Colon (tissue), 2 donors: Measurements from ENCODE around the gene SSC5D.

Experiments
- FAIRE-seq: peaks from 2 replicates; lab custom pipeline; 2012; peaks lifted over from hg19 to GRCh38; lab: Jason Lieb, UNC
- donor health status: control.
- donor health status: control.

Gene SSC5D

DNA sequence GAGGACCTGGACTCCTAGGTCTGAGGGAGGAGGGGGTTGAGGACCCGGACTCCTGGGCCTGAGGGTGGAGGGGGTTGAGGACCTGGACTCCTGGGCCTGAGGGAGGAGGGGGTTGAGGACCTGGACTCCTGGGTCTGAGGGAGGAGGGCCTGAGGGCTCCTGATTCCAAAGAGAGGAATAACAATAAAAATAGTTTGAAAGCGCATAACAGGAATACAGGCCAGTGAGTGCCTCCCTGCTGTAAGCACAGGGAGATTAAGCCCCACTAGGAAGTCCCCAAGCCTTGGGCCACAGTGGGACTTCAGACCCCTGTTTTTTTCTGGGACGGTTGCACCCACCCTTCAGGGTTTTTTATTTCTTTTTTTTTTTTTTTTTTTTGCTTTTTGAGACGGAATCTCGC, 49.9 kb downstream of the SSC5D start:
- FAIRE-seq = no peak

DNA sequence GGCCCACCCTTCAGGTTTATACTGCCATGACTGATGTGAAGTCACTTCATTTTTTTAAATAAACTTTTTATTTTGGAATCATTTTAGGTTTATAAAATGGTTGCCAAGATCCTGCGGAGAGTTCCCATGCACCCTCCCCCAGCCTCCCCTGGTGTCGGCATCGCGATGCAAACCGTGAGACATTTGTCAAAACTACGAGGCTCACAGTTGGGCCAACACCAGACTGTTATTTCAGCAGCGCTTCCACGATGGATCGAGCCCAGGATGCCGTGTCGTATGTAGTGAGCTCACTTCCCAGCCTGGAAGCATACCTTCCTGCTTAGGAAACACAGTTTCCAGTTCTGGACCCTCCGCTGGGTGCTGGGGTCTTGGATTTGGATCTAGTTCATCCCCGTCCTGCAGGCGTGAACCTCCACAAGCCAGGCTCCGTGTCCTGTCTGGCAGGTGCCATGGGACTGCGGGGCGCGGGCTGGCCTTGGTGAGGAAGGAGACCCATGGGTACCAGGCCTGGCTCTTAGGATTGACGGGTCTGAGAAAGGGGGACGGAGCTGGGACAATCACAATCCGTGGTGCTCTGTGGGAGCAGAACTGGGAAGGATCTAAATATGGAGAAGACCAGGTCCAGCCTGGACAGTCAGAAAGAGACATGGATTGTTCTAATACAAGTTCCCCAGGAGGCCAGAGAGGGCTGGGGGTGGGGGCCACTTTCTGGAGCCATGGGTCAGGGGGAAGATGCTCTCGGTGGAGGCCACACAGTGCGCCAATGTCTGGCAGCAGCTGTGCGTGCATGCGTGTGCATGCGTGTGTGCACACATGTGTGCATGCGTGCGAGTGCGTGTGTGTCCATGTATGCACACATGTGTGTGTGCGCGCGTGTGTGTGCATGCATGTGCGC, 51.1 kb downstream of the SSC5D start:
- FAIRE-seq = no peak

DNA sequence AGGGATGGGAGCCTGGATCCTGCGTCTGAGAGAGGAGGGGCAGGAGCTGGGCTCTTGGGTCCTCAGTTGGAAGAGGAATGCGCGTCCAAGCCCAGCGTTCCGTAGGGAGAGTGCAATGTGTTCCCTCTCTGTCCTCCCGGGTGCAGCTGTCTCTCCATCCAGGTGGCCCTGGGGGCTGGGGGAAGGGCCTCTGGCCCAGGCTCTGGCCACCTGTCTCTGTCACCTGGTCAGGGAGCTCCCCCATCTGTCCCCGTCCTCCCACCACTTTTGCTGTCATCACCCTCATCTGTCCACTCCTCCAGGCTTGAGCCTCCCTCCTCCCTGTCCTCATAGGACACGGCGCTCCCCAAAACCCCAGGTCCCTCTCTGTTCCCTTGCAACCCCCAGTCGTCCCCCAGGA, 52.4 kb downstream of the SSC5D start:
- FAIRE-seq = no peak

DNA sequence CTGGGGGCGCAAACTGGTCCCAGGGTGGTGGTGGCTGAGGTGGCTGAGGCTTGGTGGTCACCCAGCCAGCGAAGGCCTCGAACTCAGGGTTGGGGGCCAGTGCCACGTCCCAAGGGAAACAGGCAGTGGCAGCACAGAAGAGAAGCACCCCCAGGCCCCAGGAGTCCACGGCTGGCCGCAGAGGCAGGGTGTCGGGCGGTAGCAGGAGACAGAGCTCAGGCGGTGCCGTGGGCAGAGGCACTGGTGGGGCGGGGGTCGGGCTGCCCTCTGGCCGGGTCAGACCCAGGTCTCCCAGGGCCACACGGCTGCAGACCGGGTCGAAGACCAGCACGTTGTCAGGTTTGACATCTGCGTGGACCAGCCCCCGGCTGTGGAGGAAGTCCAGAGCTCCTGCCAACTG, 52.9 kb downstream of the SSC5D start:
- FAIRE-seq = no peak

DNA sequence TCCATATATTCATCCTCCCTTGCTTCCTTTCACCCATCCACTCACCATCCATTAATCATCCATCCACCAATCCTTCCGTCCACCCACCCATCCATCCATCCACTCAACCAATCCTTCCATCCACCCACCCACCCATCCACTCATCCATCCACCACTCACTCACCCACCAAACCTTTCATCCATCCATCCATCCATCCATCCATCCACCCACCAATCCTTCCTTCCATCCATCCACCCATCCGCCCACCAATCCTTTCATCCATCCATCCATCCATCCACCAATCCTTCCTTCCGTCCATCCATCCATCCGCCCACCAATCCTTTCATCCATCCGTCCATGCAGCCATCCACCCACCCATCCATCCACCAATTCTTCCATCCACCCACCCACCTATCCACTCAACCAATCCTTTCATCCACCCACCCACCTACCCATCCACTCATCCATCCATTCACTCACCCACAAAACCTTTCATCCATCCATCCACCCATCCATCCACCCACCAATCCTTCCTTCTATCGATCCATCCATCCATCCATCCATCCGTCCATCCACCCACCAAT, 54.1 kb downstream of the SSC5D start:
- no peak for FAIRE-seq

DNA sequence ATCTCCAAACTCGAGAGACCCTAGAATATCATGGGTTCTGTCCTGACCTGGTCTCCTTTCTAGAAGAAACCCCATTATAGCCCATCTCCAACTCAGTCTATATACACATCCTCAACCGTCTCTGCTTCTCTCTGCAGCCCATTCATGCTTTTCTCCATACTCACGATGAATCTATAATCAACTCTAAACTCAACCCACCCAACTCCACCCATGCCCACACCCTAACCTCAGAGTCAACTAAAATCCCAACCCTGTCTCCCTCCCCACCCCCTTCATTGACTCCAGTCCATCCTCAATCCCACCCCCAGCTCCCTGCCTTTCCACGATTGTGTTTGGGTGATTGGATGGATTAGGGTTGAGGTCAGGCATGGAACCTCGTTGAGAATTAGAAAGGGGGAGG, 55.3 kb downstream of the SSC5D start:
- no peak for FAIRE-seq

DNA sequence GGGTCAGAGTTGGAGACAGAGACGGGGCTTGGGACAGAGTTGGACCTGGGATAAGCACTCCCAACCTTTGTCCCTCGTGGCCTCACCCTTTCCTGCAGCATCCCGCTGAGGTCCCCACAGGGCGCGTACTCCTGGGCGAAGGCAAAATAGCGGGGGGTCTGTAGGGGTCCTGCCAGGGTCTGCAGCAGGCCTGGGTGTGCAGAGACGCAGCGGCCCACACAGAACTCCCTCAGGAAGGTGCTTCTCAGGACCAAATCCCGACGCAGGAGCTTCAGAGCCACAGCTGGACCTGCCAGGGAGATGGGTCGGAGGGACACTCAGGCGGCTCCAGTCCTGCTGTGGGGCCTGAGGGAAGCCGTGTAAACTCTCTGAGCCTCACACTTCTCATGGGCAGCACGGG, 55.8 kb downstream of the SSC5D start:
- FAIRE-seq = no peak

DNA sequence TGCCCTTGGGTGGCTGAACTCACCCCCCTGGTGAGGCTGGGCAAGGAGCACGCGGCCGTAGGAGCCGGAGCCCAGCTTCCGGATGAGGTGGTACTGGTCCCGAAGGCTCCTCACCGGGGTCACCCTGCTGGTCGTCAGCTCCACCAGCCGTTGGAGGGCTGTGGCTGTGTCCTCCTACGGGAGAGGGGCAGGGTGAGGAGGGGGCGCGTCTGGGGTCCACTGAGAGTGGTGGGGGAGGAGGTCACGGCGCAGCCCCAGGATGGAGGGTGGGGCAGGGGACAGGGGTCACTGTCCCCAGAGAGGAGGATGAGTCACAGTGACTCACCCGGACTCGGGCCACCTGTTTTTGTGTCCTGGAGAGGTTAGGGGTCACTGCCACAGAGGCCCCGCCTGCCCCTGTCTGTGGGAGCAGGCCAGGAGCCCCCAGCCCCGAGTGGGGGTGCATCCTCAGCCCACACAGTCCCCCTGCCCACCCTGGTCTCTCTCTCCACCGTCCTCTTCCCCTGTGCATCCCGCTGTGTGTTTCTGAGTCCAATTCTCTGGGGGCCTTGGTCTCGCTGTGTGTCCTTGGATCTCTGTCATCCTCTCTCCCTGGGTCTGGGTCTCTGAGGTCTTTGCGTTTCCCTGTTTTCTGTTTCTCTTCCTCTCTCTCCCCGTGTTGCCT, 56.7 kb downstream of the SSC5D start:
- FAIRE-seq = no peak

DNA sequence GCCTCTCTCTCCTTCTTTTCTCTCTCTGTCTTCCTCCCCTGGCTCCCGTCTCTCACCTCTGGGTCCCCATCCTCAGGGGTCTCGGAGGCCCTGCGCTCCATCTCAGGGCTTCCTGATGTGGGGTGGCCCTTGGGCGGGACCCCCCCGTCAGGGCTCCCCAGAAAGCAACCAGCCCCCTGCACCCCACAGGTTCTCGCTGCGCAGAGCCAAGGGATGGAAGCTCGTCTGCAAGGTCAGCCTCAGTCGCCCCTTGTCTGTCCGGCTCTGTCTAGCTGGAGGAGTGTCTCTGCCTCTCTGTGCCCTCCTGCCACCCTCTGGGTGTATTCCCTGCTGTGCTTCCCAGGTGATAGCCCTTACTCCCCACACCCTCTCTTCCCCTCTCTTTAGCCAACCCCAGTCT, 57.2 kb downstream of the SSC5D start, which contains the start of gene SBK3:
TSS of gene SBK3 (minus strand) at position 101 of the 400 bp plus-strand sequence. CDS start at position 101, 0 bp downstream.
- FAIRE-seq = no peak

DNA sequence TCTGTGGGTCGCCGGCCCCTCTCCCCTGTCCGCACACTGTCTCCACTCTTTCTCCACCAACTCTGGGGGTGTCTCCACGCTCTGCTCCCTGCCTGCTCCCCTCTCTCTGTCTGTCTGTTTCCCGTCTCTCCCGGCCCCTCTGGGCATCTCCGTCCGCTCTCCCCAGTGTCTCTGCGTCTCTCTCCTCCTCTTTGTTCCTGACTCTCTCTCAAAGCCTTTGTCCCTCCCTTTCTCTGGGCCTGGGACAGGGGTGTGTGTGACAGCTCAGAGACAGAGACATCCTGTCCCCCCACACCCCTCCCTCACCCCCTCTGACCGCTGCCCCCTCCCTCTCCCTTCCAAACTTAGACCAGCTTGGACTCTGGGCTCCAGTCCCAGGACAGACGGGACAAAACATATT, 57.8 kb downstream of the SSC5D start:
- FAIRE-seq = no peak

DNA sequence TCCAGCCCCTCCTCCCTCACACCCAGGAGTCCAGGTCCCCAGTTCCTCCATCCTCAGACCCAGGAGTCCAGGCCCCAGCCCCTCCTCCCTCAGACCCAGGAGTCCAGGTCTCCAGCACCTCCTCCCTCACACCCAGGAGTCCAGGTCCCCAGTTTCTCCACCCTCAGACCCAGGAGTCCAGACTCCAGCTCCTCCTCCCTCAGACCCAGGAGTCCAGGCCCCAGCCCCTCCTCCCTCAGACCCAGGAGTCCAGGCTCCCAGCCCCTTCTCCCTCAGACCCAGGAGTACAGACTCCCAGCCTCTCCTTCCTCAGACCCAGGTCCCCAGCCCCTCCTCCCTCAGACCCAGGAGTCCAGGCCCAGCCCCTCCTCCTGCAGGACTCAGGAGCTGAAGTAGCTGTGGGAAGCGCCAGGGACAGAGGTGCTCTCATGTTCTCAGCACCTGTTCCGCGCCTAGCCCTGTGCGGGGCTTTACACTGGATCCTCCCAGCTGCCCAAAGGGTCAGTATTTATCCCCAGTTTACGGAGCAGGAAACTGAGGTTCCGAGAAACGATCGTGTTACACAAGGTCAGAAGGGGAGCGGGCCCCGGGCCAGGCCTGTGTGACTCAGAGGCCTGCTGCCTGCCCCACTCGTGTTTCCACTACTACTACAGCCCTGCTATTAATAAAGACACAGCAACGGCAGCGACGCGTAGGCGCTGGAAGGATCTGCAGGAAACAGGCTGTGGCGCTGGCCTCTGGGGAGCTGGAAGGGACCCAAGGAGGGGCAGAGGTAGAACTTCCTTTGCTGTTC, 58.8 kb downstream of the SSC5D start:
- no peak for FAIRE-seq

DNA sequence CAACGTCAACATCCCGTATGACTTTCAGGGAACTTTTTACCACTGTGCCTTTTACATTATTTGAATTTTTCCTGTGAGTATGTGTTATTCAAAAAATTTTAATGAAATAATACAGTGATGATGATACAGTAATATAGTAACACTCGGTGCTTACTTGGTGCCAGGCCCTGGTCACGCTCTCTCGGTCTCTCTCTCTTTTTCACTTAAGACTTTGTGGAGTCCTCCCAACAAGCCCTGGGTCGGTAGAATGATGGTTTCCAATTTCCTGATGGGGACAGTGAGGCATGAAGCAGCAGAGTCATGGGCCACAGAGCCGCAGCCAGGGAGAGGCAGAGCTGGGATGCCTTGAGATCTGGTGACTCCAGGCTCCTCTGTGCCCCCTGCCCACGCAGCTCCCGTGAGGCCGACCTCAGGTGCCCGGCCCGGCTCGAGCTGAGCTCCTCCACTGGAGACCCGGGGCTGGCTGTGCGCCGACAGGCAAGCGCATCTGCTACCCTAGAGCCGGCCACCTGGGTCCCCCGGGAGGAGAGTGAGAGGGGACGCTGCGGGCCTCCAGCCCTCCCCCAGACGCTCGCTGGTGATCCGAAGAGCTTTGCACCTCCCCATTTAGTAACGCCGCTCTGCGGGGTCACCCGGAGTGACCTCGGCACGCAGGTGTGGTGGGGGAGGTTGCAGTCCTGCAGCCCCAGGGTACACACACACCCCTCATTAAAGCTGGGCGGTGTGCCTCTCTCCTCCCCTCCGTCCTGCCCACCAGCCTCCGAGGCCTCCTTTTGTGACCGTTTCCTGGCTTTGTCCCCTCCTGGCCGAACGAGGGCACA, 61.5 kb downstream of the SSC5D start:
- FAIRE-seq = no peak

DNA sequence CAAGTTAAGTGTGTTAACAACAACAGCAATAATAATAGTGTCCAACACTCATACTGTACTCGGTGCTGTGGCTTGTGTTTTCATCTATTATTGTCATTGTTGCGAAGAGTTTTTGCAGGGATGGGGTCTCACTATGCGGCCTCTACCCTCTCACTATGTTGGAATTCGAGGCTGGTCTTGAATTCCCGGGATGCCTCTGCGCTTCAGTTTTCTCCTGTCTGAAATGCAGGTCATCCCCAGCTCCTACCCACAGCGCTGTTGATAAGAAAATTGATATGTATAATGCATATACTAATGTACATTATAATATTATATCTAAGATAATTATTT, 62.0 kb downstream of the SSC5D start:
- FAIRE-seq = no peak

DNA sequence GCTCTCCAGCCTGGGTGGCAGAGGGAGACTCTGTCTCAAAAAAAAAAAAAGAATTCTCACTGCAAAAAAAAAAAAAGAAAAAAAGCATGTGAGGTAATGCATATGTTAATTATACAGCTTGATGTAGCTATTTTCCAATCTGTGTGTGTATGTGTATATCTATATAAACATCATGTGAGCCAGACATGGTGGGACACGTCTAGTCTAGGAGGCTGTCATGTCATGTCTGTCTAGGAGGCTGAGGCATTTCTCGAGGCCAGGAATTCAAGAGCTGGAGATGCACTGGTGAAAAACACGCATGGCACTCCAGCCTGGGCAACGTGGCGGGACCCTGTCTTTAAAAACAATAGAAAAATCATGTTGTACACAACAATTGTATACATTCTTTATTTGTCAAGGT, 64.0 kb downstream of the SSC5D start:
- FAIRE-seq = no peak

DNA sequence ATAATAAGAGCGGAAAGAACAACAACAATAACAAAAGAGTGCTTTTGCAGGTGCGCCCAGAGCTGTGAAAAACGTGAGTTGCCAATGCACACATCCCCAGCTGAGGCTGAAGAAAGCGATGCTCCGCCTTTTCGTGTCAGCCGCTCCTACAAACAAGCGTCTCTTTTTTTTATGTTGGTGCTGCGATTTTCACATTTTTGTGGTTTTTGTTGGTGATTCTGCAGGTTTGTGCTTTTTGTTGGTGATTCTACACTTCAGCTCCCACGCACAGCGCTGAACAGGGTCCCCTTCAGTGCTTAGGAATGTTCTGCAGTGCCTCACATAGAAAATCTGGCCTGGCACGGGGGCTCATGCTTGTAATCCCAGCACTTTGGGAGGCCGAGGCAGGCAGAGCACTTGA, 64.4 kb downstream of the SSC5D start:
- FAIRE-seq = no peak

DNA sequence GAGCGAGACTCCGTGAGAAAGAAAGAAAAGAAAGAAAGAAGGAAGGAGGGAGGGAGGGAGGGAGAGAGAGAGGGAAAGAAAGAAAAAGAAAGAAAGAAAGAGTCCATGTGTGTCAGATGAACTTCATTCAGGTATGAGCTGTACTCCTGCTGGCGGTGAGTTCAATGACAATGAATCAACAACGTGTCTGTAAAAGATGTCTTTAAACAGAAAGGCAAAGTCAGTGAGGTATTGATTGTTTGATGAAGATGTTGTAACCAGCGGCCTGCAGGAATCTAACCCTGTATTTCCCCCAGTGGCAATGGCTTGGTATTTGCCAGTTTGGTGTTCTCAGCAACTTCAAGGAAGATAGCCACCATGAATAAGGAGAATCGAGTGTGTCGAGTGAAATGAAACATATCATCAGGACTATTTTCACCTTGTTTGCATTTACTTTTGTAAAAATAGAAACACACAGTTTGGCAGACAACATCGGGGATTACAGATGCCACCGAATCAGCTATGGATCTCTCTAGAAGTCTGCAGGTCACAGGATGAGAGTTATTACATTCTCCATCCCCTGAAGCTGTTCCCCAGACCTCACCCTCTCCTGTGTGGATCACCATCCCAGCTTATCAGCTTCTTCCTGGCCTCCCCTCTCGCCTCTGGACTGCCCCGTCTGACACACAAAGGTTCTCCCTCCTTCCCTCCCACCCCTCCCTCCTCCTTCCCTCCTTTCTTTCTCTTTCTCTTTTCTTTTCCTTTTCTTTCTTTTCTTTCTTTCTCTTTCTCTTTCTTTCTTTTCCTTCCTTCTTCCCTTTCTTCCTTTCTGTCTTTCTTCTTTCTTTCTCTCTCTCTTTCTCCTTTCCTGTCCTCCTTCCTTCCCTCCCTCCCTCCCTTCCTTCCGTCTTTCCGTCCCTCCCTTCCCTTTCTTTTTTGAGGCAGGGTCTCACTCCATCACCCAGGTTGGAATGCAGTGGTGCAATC, 65.3 kb downstream of the SSC5D start:
- no peak for FAIRE-seq

DNA sequence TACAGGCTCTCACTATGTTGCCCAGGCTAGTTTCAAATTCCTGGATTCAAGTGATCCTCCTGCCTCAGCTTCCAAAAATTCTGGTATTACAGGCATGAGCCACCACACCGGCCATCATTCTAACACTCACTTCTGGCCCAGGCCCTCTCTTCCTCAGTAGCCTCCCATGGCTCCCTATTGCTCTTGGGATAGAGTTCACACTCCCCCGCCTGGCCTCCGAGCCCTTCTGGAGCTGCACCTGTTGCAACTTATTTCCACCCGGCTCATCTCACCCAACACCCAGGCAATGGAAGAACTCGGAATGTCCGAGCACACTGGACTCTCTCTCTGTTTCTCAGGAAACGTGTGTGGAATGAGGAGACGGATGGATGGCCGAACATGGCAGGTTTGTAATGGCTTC, 66.1 kb downstream of the SSC5D start:
- FAIRE-seq = no peak

DNA sequence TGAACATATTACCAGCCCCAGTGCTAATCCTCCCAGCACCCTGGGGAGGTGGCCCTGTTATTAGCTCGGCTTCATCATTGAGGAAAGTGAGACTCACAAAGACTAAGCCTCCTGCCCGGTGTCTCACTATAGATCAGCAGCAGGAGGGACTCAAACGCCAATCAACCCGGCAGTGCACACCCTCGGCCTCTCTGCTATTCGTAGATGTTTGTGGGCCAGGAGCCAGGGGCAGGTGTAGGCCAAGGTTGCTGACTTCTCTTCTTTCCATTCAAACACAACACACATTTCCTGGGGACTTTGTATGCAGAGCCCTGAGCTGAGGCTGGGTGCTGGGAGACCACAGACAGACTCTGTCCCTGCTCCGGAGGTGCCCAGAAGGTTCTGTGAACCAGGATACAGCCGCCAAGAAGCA, 66.5 kb downstream of the SSC5D start:
- FAIRE-seq = no peak

DNA sequence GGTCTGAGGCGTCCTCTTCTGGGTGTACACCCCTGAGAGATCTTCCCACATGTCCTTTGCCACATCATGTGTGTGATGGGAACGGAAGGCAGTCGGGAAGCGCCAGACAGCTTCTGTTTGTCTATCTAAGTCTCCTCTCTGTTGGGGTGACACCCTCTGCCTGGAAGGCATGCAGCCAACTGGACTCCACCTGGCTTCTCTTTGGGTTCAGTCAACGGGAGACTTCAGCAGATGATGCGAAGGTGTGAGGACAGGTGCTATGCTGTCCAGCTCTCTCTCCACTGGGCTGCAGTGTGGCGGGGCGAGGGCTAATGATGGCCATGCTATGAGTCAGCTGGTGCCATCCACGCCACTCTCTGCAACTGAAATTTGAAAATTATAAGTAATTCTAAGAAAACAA, 71.4 kb downstream of the SSC5D start:
- FAIRE-seq = no peak

DNA sequence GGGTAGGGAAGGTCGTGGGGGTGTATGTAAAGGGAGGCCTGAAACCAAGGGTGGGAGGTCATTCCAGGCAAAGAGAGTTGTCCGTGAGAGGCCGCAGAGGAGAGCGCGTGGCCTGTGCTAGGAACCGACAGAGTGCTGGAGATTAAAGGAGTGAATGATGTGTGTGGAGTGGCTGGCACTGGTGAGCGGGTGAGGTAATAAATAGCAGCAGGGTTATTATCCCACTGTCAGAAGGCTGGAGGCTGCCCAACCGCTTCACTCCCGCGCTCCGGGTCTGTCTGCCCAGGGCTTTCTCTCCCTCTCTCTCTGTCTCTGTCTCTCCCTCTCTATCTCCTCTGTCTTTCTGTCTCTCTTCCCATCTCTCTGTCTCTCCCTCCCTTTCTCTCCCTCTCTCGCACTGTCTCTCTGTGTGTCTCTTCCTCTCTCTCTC, 75.0 kb downstream of the SSC5D start:
- no peak for FAIRE-seq

DNA sequence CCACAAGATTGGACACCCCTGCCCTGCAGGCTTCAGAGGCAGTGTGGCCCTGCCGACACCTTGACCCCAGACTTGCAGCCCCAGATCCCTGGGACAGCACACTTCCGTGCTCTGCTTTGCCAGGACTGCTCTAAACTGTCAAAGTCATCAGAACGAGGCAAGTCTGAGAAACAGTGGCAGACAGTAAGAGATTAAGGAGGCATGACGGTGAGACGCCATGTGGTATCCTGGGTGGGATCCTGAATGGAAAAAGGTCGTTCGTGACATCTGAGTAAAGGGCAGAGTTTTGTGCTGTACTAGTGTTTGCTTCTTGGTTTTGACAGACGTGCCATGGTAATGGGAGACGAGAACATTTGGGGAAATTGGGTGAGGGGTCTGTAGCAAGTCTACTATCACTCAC, 78.6 kb downstream of the SSC5D start:
- no peak for FAIRE-seq
